Right lobe of liver (tissue), 4 donors: ENCODE results near the gene CASP5.

Experiments used
- CTCF ChIP-seq, 4 donors: fragments of 200-600 bp in 3 of 4; fragments of 450-650 bp in 1 of 4; IDR thresholded peaks; one replicate each; pipeline versions ENCODE4 v1.5.1 to v1.8.0; 2016 to 2022; ENCODE audit warnings: antibody characterized with exemption in 4 of 4, mild to moderate bottlenecking in 2 of 4
- POLR2A ChIP-seq: fragments of 450-650 bp; IDR thresholded peaks from one replicate; pipeline ENCODE4 v1.6.1; 2017; ENCODE audit warnings: antibody characterized with exemption, mild to moderate bottlenecking
- donor health status: DM: no; HTN: no; CAD: no.
- donor health status: DM: no; HTN: no; CAD: no.
- donor health status: DM: no; HTN: yes; CAD: no.

- no peak for TF ChIP-seq POLR2A
- no peak for TF ChIP-seq CTCF (IDR thresholded peaks at IDR 0.05)
Measured at GRCh38 chr11:105057432-105057831, 34.5 kb upstream of the CASP5 start.
